Body of pancreas (tissue), 4 donors: Measurements from ENCODE around the gene LANCL2.
"Not testable (repeated sequence)": the region's sequence is repeated elsewhere in the genome, so short reads cannot be mapped to it uniquely, and the experiment has no call there.

Experiments used
- POLR2A ChIP-seq, 3 donors: fragments of 450-650 bp; IDR thresholded peaks; one replicate each; pipeline ENCODE4 v1.6.1; 2016; ENCODE audit warnings: antibody characterized with exemption in 3 of 3, mild to moderate bottlenecking in 2 of 3
- TF ChIP-seq, protein P1 (sequence below), 7 experiments: fragments of 450-650 bp in 4 of 7; fragments of 200-600 bp in 3 of 7; sonication (generic) in 3 of 7; IDR thresholded peaks; one replicate each; pipeline ENCODE4 v1.5.1; 2016 to 2019; ENCODE audit warnings: antibody characterized with exemption in 7 of 7

DNA sequence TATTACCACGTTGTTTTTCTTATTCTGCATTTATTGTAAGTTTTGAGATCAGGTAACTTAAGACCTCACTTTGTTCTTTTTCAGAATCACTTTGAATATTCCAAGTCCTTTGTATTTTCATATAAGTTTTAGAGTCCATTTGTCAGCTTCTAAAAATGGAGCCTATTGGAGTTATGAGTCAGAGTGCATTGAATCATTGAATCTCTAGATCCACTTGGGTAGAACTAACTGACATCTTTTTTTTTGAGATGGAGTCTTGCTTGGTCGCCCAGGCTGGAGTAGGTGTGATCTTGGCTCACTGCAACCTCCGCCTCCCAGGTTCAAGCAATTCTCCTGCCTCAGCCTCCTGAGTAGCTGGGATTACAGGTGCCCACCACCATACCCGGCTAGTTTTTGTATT lies 52.3 kb downstream of the LANCL2 start:
- TF ChIP-seq, protein P1, sequence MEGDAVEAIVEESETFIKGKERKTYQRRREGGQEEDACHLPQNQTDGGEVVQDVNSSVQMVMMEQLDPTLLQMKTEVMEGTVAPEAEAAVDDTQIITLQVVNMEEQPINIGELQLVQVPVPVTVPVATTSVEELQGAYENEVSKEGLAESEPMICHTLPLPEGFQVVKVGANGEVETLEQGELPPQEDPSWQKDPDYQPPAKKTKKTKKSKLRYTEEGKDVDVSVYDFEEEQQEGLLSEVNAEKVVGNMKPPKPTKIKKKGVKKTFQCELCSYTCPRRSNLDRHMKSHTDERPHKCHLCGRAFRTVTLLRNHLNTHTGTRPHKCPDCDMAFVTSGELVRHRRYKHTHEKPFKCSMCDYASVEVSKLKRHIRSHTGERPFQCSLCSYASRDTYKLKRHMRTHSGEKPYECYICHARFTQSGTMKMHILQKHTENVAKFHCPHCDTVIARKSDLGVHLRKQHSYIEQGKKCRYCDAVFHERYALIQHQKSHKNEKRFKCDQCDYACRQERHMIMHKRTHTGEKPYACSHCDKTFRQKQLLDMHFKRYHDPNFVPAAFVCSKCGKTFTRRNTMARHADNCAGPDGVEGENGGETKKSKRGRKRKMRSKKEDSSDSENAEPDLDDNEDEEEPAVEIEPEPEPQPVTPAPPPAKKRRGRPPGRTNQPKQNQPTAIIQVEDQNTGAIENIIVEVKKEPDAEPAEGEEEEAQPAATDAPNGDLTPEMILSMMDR (IDR thresholded peaks at IDR 0.05): not testable (repeated sequence)
- not testable (repeated sequence) for TF ChIP-seq POLR2A (IDR thresholded peaks at IDR 0.05)
